ENCODE results near the gene POLD4. TPM values are rescaled to one million over a fixed set of nuclear protein-coding genes. Genes with fewer than 3 reads are reported as not detected.

Gene POLD4
- total RNA-seq, 1 experiment from 2014 or later = 19.5 TPM

GRCh38 chr11:67321313-67321871 lies 32.0 kb downstream of the POLD4 start:
- Histone ChIP-seq H3K79me1 (ENCODE audit: insufficient read depth, low read depth, low read length, poor library complexity, severe bottlenecking) (no peaks in the 10 kb centered on the region), H2AFZ (ENCODE audit: low read length) (no peak overlapping the region), H3K27ac (ENCODE audit: insufficient read length, low read depth, low read length) (no peak overlapping the region), H3K9me3 (ENCODE audit: control insufficient read depth, low read depth, low read length) (no peaks in the 10 kb centered on the region), H3K14ac (ENCODE audit: insufficient read depth, low read length) (no peak overlapping the region), H2BK15ac (ENCODE audit: low read depth, low read length) (no peak overlapping the region), H2BK20ac (ENCODE audit: low read depth, low read length, poor library complexity, severe bottlenecking) (no peak overlapping the region), H2BK12ac (ENCODE audit: insufficient read length, low read depth, low read length) (no peak overlapping the region), H3K18ac (ENCODE audit: insufficient read length, low read depth, low read length) (no peak overlapping the region), H2BK5ac (ENCODE audit: insufficient read length, low read length) (no peak overlapping the region), H3K9ac (ENCODE audit: extremely low read depth, insufficient read length, low read length) (no peak overlapping the region), H3K4ac (ENCODE audit: low read depth, low read length) (no peak overlapping the region), H4K91ac (ENCODE audit: insufficient read length, low read depth, low read length) (no peak overlapping the region), H3K4me2 (ENCODE audit: insufficient read depth, insufficient read length, low read length) (no peak overlapping the region), H3K56ac (ENCODE audit: insufficient read length, low read depth, low read length) (no peak overlapping the region), H2BK120ac (ENCODE audit: low read depth, low read length, poor library complexity, severe bottlenecking) (no peak overlapping the region), H3T11ph (ENCODE audit: low read length) (no peak overlapping the region), H4K8ac (replicated peaks; ENCODE audit: insufficient read length, low read depth, low read length) (no peak overlapping the region), H3K23ac (ENCODE audit: insufficient read length, low read depth, low read length) (no peak overlapping the region), H3K4me1 (ENCODE audit: insufficient read depth, low read length) (no peaks in the 10 kb centered on the region), H3K79me2 (ENCODE audit: insufficient read depth, low read length) (no peaks in the 10 kb centered on the region), H3K27me3 (ENCODE audit: insufficient read depth, low read length) (peaks cover 11% of the 10 kb centered on the region), H4K20me1 (ENCODE audit: control insufficient read depth, insufficient read depth, insufficient read length) (peaks cover 3% of the 10 kb centered on the region), H2AK5ac (ENCODE audit: insufficient read length, low read length) (no peak overlapping the region), H4K5ac (ENCODE audit: insufficient read length, low read depth, low read length) (no peak overlapping the region), H3K23me2 (ENCODE audit: insufficient read length, low read depth, low read length, poor library complexity, severe bottlenecking) (peaks cover 14% of the 10 kb centered on the region)
- Mint-ChIP-seq H3K36me3 (ENCODE audit: insufficient read depth in 1 of 3, low read depth in 3 of 3) (no peaks in the 10 kb centered on the region), H3K27me3 (ENCODE audit: low read depth) (peaks cover 32% of the 10 kb centered on the region), H3K4me1 (peaks cover 4 to 6% of the 10 kb centered on the region in 2 experiments), H3K4me3 (no peak overlapping the region; a peak in 1 of 5 replicates), H3K9me3 (no peaks in the 10 kb centered on the region; a peak in 1 of 5 replicates), H3K27ac (no peak overlapping the region)
- no peak for TF ChIP-seq CTCF (conservative IDR thresholded peaks at IDR 0.05)
- no peak for DNase-seq
- WGBS (ENCODE audit: extremely low coverage, insufficient read length, low lambda C conversion rate) = no CpG with 5 or more reads among the region's 6 CpGs

All from H9 (cell line).